ENCODE measurements around the gene CA12. TPM values are rescaled to one million over a fixed set of nuclear protein-coding genes. Genes with fewer than 3 reads are reported as not detected.

The CA12 gene
- total and polyA plus RNA-seq, 4 donors, result 0.07 to 5.1 (median 1.5) TPM

GRCh38 chr15:63357061-63357460 is 24.6 kb downstream of the CA12 start:
- DNase-seq (ENCODE audit: low spot score), result no peak
- no peaks in the 10 kb centered on the region for H3K27me3 ChIP-seq (ENCODE audit: control insufficient read depth in 4 of 4, insufficient read depth in 4 of 4, low read length in 3 of 4)
- H3K4me3 ChIP-seq (ENCODE audit: low read depth in 1 of 3, low read length in 3 of 3), result no peak overlapping the region
- no peaks in the 10 kb centered on the region for H3K36me3 ChIP-seq (ENCODE audit: control insufficient read depth in 4 of 4, insufficient read depth in 3 of 4, low read depth in 1 of 4, low read length in 3 of 4)
- H3K9me3 ChIP-seq (ENCODE audit: control insufficient read depth in 4 of 4, low read length in 3 of 4), result no peaks in the 10 kb centered on the region
- no peak overlapping the region for H3K27ac ChIP-seq (ENCODE audit: low read depth in 1 of 2, low read length in 2 of 2)
- peaks cover 0 to 3% (median 0%) of the 10 kb centered on the region in 4 donors for H3K4me1 ChIP-seq (ENCODE audit: control insufficient read depth in 4 of 4, insufficient read depth in 4 of 4, low read length in 3 of 4)
- no peak overlapping the region for H3K9ac ChIP-seq (ENCODE audit: low read depth in 1 of 2, low read length in 2 of 2)
- 76% methylated on average over 4 of the region's 4 CpGs for WGBS
- TF ChIP-seq MAX (IDR thresholded peaks at IDR 0.05) (no peak), REST (IDR thresholded peaks at IDR 0.05) (no peak), SP1 (IDR thresholded peaks at IDR 0.05) (no peak), TAF1 (conservative IDR thresholded peaks at IDR 0.05) (no peak), EGR1 (IDR thresholded peaks at IDR 0.05; ENCODE audit: low read depth in 2 of 2) (no peak), HNF4G (IDR thresholded peaks at IDR 0.05) (no peak), ZBTB33 (IDR thresholded peaks at IDR 0.05) (no peak), RAD21 (IDR thresholded peaks at IDR 0.05) (no peak), FOXA2 (IDR thresholded peaks at IDR 0.05) (no peak), NR2F2 (IDR thresholded peaks at IDR 0.05) (no peak), ATF3 (IDR thresholded peaks at IDR 0.05) (no peak), GABPA (IDR thresholded peaks at IDR 0.05 in 1 of 2, conservative IDR thresholded peaks at IDR 0.05 in 1 of 2) (no peak), HNF4A (conservative IDR thresholded peaks at IDR 0.05) (no peak), YY1 (IDR thresholded peaks at IDR 0.05) (no peak), JUND (IDR thresholded peaks at IDR 0.05) (no peak), RXRA (IDR thresholded peaks at IDR 0.05) (no peak)

GRCh38 chr15:63354821-63355650 is 26.6 kb downstream of the CA12 start:
- TF ChIP-seq RAD21 (IDR thresholded peaks at IDR 0.05), result no peak
- no peak for TF ChIP-seq SP1 (IDR thresholded peaks at IDR 0.05)
- TF ChIP-seq ZBTB33 (IDR thresholded peaks at IDR 0.05), result no peak
- TF ChIP-seq FOXA1 (IDR thresholded peaks at IDR 0.05), result no peak
- no peak for TF ChIP-seq TAF1 (conservative IDR thresholded peaks at IDR 0.05)
- TF ChIP-seq HNF4G (IDR thresholded peaks at IDR 0.05), result no peak
- no peak for TF ChIP-seq HNF4A (conservative IDR thresholded peaks at IDR 0.05)
- no peak for TF ChIP-seq REST (IDR thresholded peaks at IDR 0.05)
- no peak for TF ChIP-seq GABPA (IDR thresholded peaks at IDR 0.05 in 1 of 2, conservative IDR thresholded peaks at IDR 0.05 in 1 of 2)
- TF ChIP-seq YY1 (IDR thresholded peaks at IDR 0.05), result no peak
- TF ChIP-seq EGR1 (IDR thresholded peaks at IDR 0.05; ENCODE audit: low read depth in 2 of 2), result no peak
- TF ChIP-seq ATF3 (IDR thresholded peaks at IDR 0.05), result no peak
- H3K27ac ChIP-seq (ENCODE audit: low read depth in 1 of 2, low read length in 2 of 2), result no peak overlapping the region
- H3K36me3 ChIP-seq (ENCODE audit: control insufficient read depth in 4 of 4, insufficient read depth in 3 of 4, low read depth in 1 of 4, low read length in 3 of 4), result no peaks in the 10 kb centered on the region
- H3K4me1 ChIP-seq (ENCODE audit: control insufficient read depth in 4 of 4, insufficient read depth in 4 of 4, low read length in 3 of 4), result peaks cover 0 to 3% (median 0%) of the 10 kb centered on the region in 4 donors
- DNase-seq (ENCODE audit: low spot score), result no peak
- WGBS, result 77% methylated on average over 22 of the region's 22 CpGs
- no peak overlapping the region for H3K4me3 ChIP-seq (ENCODE audit: low read depth in 1 of 3, low read length in 3 of 3)
- no peaks in the 10 kb centered on the region for H3K27me3 ChIP-seq (ENCODE audit: control insufficient read depth in 4 of 4, insufficient read depth in 4 of 4, low read length in 3 of 4)
- no peak overlapping the region for H3K9ac ChIP-seq (ENCODE audit: low read depth in 1 of 2, low read length in 2 of 2)
- no peaks in the 10 kb centered on the region for H3K9me3 ChIP-seq (ENCODE audit: control insufficient read depth in 4 of 4, low read length in 3 of 4)
